GM11168 (cell line): Measurements from ENCODE around the gene PTDSS2.
"Not testable (repeated sequence)": the region's sequence is repeated elsewhere in the genome, so short reads cannot be mapped to it uniquely, and the experiment has no call there.

Source experiments
- in situ Hi-C: fragments of 300-500 bp; cut with MboI; formaldehyde crosslinking; loops from one replicate; pipeline ENCODE4 v1.12.0; 2022; ENCODE audit warnings: low sequenced_read_pairs; ENCODE audit not compliant: unreplicated experiment

Gene PTDSS2

DNA sequence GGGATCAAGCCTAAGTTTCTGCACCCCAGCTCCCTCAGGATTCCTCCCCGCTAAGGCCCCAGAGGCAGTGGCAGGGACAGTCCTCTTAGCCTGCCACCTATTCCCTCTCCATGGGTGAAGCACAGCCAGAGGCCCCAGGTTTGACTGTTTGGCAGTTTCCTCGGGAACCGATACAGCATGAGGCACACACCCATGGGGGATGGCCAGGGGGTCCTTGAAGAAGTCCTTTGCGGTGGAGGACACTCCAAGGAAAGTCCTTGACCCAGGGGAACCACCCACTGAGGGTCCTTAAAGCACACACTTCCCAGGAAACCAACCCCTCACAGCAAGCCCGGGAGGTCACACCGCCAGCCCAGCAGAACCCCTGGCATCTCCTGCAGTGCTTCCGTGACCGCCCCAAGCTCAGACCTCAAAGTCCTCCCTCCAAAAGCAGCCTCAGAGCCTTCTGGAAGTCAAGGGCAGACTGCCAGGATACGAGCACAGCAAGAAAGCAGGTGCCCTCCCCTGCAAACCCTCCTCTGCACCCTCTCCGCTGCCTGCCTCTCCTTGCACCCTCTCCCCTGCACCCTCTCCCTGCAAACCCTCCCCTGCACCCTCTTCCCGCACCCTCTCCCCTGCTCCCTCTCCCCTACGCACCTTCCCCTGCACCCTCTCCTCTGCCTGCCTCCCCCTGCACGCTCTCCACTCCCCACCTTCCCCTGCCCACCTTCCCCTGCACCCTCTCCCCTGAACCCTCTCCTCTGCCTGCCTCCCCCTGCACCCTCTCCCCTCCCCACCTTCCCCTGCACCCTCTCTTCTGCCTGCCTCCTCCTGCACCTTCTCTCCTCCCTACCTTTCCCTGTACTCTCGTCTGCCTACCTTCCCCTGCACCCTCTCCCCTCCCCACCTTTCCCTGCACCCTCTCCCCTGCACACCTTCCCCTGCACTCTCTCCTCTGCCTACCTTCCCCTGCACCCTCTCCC lies 36.7 kb upstream of the PTDSS2 start:
- in situ Hi-C loops = no loop called here

GRCh38 chr11:414318-414857 lies 35.7 kb upstream of the PTDSS2 start:
- in situ Hi-C loops = no loop called here

DNA sequence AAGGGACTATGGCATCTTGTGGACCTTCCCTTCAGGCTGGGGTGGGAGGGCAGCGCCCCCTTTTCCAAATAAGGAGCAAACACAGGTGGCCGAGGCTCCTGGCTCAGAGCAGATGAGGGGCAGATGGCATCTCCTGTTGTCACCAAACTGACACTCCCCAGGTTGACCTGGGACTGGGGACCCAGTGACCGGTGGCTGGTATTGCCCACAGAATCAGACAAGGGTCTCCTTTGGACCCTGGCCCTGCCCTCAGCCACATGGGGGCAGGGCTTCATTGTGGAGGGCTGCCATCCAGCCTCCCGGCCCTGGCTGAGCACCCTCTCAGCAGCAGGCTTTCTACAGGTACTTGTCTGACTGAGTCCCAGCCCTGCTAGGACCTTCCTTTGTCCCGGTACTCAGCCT lies 34.4 kb upstream of the PTDSS2 start:
- in situ Hi-C loops = no loop called here

DNA sequence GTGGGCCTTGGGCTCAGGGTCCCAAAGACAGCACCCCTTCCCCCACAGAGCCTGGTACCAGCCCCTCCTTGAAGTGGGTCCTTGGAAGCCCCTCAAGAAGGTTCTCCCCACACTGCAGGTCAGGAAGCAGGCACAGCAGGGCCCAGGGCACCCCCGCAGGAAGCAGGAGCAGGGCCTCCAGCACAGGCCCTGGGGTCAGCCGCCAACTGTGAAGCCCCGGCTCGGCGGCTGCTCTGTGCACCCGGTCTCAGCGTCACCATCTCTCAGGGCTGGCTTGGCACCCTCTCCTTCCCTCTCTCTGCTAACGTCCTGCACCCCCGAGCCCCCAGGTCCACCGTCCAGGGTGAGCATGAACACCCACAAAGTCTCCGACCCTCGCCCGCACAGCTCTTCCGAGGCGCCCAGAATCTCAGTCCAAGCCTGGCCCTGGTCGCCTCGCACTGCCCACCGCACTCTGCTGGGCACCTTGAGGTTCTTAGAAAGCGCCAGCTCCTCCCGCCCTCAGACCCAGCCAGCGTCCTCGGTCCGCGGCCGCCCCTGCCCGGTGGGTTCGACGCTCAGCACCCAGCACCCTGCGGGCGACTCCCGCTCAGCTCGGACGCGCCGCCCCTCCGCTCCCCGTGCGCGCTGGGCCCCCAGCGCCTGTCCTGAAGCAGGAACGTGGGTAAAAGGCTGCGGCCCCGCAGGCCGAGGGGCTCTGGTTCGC lies 33.9 kb upstream of the PTDSS2 start:
- in situ Hi-C loops = no loop called here

DNA sequence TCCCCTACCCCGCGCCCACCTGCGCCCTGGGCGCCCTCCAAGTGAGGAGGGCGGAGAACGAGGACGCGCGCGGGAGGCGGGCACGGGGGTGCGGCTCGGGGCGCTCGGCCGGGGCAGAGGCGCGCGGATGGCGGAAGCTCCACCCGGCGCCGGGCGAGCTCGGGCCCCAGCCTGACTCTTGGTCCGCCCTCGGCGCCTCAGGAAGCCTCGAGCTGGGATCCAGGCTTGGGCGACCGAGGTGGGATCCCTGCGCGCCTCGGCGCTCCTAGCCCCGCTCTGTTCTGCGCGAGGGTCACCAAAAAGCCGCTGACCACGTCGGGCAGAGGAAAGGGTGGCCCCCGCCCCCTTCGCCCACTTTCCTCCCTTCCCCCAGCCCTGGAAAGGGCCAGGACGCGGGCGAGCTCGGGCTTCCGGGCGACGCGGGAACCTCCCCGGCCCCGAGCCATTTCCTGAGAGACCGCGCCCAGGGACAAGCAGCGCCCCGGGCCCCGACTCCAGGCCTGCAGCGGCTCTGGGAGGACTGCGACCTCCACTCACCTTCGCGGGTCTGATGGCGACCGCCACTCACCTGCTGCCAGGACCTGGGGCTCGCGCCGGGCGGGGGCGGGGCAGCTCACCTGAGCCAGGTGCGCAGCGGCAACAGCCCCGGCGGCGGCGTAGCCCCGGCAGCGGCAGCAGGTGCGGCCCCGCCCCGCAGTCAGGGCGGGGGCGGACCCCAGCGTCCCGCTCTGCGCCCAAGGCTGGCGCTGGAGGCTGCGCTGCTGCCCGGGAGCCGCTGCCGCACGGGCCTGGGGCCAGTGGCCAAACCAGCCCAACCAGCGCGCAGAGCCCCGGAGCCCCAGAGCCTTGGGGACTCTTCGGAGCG lies 33.1 kb upstream of the PTDSS2 start:
- in situ Hi-C loops = no loop called here

- in situ Hi-C loops = no loop called here
Measured at GRCh38 chr11:417652-418342, 32.3 kb upstream of the PTDSS2 start.

GRCh38 chr11:418343-419247 lies 31.5 kb upstream of the PTDSS2 start:
- in situ Hi-C loops = no loop called here

- in situ Hi-C loops = no loop called here
Measured at GRCh38 chr11:419248-420005, 30.7 kb upstream of the PTDSS2 start.

GRCh38 chr11:420054-420910 lies 29.8 kb upstream of the PTDSS2 start:
- in situ Hi-C loops = no loop called here

GRCh38 chr11:420911-421321 lies 29.2 kb upstream of the PTDSS2 start:
- in situ Hi-C loops = no loop called here

DNA sequence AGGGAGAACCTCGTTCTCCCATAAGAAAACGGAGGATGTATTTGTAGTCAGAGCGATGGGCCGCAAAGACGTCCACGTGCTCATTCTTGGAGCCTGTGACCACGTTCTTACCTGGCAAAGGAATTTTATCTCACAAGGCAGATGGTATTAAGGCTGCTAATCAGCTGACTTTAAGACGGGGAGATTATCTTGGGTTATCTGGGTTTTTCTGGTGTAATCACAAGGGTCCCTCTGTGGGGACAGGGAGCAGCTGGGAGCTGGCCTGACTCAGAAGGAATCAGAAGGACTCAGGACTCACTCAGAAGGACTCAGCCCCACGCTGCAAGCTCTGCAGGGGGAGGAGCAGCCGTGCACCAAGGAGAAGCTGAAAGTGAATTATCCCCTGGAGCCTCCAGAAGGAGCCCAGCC lies 27.8 kb upstream of the PTDSS2 start:
- in situ Hi-C loops = no loop called here

GRCh38 chr11:424232-424631 lies 25.8 kb upstream of the PTDSS2 start:
- in situ Hi-C loops = no loop called here

- in situ Hi-C loops = not testable (repeated sequence)
Measured at GRCh38 chr11:424766-425165, 25.3 kb upstream of the PTDSS2 start.

GRCh38 chr11:425301-425700 lies 24.8 kb upstream of the PTDSS2 start:
- in situ Hi-C loops = no loop called here

- in situ Hi-C loops = no loop called here
Measured at GRCh38 chr11:426851-427250, 23.2 kb upstream of the PTDSS2 start.

DNA sequence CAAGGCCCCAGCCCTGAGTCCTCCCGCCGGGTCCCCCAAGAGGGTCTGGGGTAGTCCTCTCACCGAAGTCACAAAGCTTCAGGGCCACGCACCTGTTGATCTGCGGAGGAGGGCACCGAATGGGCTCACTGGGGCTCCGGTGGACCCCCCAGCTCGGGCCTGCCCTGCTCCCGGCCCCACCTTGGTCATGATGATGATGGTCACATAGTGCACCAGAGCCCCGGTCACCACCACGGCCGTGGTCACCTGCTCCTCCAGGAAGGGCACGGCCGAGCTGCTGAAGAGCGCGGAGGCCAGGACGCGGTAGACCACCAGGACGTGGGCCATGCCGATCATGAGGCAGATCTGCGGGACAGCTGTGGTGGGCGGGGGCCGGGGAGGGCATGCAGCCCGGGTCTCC lies 21.8 kb upstream of the PTDSS2 start:
- in situ Hi-C loops = no loop called here

DNA sequence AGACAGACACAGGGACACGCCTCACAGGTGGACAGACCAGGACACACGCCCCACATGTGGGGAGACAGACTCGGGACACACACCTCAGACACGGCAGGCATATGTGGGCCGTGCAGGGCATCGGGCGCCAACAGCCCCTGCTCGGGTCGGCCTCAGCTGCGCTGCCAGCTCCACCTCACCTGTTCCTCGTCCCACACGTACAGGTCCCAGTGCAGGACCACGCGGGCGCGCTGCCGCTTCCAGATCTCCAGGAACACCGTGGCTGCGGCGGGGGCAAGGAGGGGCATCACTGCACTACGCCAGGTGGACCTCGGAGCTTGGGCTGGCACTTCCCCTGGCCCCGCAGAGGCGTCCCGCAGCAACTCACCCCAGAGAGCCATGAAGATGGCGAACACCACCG lies 20.7 kb upstream of the PTDSS2 start:
- in situ Hi-C loops = no loop called here
